GM21529 (cell line): ENCODE data around the gene SLC39A13.
A peak's percentile ranks its signal among the peaks of the same experiment; 100 is the strongest.

ENCODE experiments used
- ATAC-seq: cut with Tn5 transposase; IDR thresholded peaks from one replicate; pipeline ENCODE4 v1.9.1; 2021; ENCODE audit not compliant: unreplicated experiment

The SLC39A13 gene

DNA sequence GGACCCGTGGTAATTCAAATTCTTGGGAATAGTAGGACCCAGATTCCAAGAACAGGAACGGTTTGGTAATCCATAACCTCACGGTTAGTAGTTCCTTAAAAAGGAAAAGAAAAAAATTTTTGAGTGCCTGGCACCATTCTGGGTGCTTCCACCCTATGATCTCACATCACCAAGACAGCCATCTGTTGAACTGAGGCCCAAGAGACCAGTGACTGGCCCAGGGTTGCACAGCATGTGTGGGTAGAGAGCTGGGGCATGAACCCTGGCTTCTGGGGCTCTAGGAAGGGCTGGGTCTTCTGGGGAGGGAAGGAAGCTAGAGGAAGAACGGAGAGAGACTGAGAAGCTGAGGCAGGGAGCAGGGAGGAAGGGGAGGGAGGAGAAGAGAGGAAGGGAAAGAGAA lies 25.3 kb upstream of the SLC39A13 start:
- no peak for ATAC-seq

DNA sequence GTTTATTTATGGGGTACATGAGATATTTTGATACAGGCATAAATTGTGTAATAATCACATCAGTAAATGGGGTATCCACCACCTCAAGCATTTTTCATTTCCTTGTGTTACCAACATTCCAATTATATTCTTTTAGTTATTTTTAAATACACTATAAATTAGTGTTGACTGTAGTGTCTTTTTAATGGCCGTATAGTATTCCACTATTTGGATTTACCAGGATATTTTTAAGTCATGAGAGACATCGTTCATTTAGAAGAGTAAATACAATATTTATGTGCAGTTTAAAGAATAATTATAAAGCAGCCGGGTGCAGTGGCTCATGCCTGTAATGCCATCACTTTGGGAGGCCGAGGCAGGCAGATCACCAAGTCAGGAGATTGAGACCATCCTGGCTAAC lies 23.9 kb upstream of the SLC39A13 start:
- ATAC-seq: no peak

DNA sequence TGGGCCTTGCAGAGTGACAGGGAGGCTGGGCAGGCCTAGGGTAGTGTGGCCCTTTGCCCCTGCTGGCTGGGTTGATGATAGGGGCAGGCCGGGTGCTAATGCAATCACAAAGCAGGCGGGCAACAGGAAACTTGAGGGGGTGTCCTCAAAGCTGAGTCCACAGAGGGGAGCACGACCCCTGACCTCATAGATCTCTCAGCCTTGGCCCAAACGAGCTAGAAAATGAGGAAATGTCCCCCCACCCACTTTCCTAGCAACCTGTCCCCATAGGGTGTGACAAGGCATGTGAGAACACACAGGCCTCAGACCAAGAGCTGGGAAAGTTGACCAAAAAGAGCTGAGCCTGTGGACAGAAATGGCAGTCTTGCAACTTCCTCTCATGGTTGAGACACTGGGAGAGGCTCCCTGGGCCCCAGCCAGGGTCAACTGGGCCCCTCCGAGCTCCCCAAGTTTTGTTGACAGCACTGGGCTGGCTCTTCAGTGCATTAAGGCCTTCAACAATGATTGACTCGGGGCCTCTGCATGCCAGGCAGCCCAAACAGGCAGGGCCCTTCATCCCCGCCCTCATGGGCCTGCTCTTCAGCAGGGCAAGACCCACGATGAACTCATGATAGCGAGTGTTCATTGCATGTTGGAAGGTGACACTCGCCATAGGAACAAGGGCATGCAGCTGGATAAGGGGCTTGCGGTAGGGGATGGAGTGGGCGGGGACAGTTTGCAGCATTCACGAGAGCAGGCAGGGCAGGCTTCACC lies 20.3 kb upstream of the SLC39A13 start:
- no peak for ATAC-seq

DNA sequence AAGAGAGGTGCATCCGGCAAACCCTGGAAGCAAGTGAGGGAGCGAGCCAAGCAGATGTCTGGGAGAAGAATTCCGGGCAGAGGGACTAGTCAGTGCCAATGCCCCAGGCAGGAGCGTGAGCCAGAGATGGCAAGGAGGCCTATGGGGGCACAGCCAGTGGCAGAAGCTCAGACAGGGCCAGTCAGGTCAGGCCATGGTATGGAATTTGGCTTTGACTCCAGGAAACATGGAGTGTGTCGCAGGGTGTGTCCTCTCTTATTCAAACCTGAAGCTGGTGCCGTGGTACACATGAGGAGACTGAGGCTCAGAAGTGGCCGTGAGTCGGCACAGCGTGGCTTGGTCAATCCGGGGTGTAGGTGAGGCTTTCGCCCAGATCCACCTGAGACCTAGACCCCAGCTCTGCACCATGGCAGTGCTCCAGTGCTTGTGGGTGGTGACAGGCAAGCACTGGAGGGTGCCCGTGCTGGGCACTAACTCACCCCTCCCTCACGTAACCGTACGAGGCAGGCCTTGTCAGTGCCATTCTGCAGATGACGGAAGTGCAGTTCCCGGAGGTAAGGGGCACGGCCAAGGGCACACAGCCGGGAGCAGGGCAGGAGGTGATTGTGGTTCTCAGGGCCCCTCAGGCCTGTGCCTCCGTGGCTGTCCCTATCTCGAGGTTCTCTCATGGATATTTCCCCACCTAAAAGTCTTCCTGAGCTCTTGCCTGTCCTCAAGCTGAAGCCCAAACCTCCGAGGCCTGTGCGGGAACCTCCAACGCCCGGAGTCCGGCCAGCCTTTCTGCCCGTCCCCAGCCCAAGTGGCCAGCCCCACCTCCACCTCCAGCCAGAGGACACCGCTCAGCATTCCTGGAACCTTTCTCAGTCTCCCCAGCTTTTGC lies 19.5 kb upstream of the SLC39A13 start:
- ATAC-seq: no peak

DNA sequence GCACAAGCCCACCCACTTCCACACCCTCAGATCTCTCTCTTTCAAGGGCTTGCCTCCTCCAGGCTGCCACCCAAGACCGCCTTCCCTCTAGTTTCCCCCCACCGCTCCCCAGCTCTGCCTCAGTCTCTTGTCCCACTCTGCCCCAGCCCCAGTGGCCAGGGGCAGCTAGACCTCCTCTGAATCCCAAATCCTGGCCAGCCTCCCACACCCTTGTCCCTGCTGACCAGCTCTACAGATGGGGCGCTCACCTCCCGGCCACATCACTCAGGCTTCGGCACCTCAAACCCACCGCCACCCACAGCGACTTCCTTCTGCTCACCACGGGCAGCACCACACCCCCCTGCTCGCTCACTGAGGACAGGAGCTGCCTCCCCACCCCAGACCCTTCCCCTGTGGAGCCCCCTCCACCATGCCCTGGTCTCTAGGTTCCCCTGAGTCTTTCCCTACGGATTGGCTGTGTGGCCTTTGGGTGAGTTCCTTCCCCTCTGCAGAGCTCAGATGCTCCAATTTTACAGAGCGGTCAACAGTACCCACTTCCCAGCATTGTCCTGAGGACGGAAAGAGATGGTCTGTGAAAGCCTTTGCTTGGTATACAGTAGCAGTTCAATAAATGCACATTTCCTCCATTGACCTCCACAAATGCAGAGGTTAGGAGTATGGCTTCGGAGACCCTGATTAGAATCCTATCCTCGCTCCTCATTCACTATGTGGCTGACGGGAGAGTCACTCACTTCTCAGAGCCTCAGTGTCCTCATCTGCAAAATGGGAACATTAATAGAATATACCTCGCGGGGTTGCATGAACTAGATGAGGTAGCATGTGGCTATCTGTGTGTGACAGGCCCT lies 18.6 kb upstream of the SLC39A13 start:
- no peak for ATAC-seq

DNA sequence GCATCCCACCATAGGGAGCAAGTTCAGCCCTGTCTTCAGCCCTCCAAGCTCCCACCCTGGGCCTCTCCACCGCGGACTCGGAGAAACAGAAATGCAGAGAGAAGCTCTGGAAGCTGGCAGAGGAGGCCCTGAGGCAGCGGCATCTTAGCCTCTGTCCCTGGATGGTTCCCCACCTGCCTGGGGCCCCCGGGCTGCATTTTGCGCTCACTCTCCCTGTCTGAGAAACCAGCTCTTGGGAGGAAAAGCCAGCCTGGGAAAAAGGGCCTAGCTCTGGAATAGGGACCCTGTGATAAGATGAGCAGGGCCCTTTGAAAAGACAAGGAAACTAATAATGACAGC lies 18.0 kb upstream of the SLC39A13 start:
- ATAC-seq: no peak

DNA sequence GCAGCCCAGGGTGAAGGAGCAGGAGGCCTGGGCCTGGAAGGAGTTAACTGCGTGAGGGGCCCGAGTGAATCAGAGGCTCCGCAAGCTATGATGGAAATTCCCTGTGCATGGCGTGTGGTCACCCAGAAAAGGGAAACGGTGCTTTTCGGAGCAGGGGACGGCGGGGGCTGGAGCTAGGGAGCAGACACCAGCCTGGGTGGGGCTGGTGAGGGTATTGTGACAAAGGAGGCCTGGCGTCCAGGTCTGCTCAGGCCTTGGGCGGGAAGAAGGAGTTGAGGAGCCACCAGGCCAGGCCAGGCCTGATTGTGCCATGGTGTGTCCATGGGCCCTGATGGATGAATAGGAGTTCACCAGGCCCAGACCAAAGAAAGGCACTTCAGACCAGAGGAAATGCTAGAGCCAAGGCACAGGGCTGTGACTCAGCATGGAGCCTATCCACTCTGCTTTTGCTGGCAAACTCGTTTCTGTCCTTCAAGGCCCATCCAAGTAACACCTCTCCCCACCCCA lies 17.3 kb upstream of the SLC39A13 start:
- no peak for ATAC-seq

DNA sequence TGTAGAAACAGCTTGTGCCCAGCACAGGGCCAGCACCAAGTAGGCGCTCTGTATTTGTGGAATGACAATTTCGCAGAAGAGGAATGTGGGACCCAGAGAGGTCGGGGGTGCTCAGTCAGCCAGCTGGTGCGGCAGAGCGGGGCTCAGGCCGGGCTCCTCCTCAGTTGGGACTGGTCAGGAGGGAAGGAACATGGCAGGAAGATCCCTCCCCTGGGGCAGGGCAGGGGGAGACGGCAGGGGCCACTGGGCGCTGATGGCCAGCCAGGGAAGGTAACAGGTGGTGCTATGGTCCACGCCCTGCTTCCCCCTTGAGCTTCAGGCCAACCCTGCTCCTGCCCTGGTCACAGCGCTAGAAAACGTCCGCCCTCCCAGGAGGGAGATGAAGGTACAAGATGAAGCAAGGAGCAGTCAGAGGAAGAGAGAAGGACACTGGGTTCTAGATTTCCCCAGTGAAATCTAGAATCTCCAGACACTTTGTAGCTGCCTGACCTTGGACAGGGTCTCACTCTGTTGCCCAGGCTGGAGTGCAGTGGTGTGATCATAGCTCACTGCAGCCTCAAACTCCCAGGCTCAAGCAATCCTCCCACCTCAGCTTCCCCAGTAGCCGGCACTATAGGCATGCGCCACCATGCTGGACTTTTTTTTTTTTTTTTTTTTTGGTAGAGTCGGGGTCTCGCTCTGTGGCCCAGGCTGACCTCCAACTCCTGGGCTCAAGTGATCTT lies 16.5 kb upstream of the SLC39A13 start:
- no peak for ATAC-seq

DNA sequence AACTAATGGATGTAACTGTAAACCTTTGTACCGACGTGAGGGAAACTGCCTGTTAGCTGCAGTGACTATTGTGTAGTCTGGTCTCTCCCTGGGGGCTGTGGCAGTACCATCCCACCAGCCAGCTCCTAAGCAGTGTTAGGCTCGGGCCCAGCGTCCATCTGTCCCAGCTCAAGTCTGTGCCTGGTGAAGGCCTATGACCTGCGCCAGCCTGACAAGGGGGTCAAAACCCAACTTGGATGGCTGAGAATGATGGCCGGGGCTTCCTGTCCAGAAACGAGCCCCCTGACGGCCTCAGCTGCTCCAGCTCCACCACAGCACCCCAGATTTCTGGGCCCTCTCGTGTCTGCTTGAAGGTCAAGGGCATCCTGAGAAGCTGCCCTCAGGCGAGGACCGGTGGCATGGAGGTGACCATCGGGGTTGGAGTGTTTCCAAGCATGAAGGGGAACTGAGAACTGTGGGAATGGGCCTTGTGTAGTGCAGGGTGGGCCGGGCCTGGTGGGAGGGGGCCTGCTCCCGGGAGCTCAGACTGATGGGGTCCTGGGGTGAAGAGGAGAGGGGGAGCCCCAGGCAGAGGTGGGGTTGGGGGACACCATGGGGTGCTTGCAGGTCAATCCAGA lies 15.7 kb upstream of the SLC39A13 start:
- ATAC-seq: no peak

DNA sequence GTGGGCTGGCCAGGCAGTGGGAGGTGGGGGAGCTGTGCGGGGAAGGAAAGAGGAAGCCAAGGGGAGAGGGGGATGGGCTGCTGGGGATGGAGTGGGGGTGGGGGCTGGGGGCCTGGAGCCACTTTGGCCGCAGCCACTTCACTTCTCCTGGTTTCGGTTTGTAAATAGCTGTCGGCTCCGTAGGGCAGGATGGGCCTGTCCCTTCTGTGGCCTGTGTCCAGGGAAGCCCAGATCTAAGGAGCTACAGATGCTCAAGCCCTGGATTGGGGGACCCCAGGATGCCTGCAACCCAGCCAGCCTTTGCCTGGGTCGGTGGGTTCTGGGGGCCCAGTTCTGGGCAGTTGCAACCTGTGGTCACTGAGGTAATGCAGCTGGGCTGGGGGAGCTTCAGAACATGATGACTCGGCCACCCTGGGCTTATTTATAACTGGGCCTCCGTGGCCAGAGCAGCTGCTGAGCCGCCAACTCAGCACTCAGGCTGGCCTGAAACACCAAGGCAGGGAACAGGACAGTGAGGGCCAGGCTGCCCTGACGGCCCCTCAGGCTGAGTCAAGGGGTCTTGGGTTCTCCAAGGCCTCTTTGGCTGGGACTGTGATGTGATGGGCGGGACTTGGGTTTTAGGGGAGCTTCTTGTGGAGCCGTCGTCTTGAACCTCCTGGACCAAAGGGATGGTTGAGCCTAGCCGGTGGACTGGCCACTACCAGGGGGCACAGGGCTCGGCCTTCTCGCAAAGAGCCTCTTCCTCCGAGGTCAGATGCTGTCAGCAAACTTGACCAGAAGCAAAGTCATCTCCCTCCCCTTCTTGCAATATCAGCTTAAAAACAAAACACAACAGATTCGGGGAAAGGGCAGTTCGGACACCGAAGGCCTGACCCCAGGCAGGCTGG lies 15.0 kb upstream of the SLC39A13 start:
- ATAC-seq: no peak

DNA sequence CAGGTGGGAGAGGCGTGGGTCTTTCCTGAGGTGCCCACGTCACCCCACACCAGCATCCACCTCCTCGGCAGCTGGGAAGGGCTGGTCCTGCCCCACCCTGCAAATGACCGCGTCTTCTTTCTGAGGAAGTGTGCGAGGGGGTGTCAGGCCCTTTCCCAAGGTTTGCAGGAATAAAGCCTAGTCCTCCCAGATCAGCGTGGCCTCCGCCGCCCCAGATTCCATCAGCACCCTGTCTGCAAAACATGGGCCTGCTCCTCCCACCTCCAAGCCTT lies 14.4 kb upstream of the SLC39A13 start:
- ATAC-seq: no peak

DNA sequence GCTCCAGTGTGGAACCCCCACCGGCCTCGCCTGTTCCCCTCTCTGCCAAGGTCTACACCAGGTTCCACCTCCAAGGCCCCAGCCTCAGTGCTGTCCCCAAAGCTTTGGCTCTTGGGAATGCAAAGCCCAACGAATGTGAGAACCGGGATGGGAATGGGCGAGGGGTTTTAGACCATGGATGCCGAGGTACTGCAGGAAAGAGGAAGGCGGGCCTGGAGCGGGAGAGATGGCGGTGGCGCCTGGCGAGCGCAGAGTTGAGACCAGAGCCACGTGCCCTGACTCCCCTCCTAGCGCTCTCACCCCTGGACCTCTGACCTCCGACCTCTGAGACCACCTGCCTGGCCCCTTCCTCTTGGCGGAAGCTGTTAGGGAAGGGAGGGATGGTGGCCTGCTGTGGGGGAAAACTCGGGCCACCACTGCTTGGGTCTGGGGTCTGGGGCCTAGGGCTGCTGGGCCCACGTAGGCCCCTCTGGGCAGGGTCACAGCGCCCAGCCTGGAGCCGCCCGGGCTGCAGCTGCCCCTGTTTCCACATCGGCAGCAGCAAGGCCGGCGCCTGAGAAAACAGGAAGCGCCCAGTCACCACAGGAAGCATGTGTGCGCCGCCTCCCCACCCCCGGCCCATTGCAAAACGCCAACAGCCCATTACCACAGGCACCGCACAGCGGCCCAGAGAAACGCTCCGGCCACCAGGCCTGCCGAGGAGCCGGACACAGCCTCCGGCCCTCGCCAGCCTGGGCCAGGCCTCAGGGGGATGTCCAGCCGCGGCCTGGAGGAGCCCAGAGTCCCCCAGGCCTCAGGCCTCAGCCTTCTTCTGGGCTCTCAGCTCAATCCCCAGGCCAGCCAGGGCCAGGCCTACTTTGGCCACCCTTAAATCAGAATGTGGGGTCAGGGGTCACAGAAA lies 13.8 kb upstream of the SLC39A13 start:
- peak; percentile 70 for ATAC-seq

DNA sequence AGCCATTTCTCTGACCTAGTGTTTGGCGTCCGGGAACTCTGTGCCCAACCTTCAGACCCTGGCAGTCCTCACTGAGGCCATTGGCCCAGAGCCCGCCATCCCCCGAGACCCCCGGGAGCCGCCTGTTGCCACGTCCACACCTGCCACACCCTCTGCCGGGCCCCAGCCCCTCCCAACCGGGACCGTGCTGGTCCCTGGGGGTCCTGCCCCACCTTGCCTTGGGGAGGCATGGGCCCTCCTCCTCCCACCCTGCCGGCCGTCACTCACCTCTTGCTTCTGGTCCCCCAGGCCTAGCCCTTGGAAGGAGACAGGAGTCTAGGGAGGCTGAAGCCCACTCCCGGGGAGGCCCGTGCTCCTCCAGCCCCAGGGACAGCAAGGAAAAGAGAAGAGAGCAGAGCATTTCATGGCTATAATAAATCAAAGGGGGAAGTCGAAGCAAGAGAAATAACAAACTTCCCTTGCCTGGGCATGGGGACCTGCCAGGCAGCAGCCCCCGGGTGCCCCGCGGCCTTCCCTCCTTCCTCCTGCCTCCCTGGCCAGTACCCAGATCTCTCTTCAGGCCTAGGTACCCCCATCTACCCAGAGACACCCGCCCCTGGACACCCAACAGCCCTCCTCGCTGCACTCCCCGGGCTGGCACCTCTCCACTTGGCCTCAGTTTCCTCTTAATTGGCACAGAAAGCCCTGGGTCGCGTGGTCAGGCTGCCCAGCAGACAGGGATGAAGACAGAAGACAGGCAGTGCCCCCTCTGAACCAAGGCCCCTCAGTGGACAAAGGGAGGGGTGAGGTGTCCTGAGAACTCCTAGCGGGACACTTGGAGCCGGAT lies 13.0 kb upstream of the SLC39A13 start:
- no peak for ATAC-seq

DNA sequence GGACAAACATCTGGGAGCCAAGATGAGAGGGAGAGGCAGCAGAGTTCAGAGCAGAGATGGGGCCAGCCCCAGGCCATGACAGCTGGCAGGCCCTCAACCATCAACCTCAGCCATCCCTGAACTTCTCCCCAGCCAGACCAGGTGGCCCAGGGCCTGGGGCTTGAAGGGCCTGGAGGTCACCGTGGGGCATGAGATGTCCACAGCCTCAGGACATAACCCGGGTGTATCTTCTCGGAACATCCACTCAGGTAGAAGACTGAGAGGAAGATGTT lies 12.4 kb upstream of the SLC39A13 start:
- no peak for ATAC-seq

DNA sequence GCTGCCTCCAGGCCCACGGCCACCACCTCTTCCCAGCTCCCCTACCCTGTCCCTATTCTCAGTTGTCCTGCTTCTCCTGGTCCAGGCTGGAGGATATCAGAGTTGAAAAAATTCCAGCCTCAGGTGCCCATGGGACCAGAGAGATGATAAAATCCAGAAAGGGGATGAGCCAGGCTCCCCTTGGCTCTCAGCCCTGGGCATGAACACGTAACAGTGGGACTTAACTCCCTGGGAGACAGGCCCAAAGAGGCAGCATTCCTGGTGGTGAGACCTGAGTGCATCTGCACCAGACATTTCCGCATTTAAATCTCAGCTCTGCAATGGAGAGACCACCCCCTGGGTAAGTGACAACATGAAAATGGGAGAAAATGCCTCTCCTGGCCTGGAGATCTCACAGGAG lies 10.4 kb upstream of the SLC39A13 start:
- no peak for ATAC-seq

DNA sequence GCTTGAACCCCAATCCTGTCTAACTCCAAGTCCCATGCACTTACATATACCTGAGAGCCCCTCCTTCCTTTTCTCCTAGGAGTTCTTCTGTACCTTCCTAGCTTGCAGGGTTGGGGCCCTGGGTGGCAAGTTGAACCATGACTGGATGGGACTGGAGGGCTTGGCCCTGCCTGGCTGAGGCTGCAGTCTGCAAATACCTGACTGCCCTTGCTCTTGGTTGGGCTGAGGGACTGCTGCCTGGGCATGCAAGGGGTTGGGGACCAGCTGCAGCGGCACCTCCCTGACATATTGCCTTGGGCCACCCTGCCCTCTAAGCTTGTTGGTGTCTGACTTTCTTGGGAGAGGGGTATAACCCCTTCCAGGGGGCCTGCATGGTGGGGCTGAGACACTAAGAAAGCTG lies 9.8 kb upstream of the SLC39A13 start:
- no peak for ATAC-seq

DNA sequence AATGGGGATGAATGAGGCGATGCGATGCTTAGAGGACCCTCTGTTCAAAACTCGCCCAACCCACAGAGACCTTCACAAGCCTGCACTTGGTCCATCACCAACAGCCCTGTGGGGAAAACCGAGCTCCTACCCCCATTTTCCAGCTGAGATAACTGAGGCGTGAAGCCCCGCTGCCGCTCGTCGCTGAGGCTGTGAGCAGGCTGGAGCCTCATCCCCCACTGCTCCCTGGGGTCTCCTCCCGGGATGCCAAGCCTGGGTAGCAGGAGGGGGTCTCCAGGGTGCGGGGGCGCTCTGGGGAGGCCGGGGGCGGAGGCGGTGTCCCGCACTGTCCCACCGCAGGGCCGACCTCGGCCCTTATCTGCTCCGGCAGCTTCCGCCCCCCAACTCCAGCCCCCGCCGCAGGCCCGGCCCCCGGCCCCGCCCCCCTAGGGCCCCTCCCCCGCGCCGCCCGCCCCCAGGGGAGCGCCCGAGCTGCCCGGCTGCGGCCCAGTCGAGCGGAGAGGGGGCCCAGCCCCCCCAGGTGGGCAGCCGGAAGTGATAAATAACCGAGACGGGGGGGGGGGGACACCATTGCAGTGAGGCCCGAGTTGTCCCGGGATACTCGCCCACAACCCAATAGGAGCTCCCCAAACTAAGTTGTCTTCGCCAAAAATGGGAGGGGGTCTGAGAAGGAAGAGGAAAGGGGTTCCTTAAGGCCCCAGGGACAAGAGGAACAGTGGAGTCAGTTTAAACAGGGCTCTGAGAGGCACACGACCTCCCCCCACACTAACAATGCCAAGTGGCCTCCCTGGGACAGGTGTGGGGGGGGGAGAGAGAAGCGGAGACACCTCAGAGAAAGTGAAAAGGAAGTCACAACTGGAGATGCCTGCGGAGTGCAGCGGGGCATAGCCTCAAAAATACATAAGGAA lies 8.3 kb upstream of the SLC39A13 start:
- peak; percentile 57 for ATAC-seq
